GM12878 (cell line): Measurements from ENCODE around the gene GTPBP3. TPM values are rescaled to one million over a fixed set of nuclear protein-coding genes. Genes with fewer than 3 reads are reported as not detected.

Source experiments
- ATAC-seq: fragments of 200-7000 bp; cut with Tn5 transposase; 3 replicates; pipeline ENCODE4 v1.9.1; 2020; ENCODE audit warnings: mild to moderate bottlenecking, moderate library complexity
- BruUV-seq: library from RNA; stranded (reverse); fragments of 400-500 nt; replicated peaks from 2 replicates; lab custom pipeline; 2021; lab: Mats Ljungman, UMichigan
- CTCF ChIA-PET: fragments of 300-600 bp; sonication (Branson Sonifier 250); formaldehyde crosslinking; extraction: SDS; loops from one replicate; lab custom pipeline; 2021; ENCODE audit warnings: inconsistent platforms; lab: Yijun Ruan, JAX
- POLR2A ChIA-PET: fragments of 350-600 bp; formaldehyde crosslinking; extraction: SDS; loops from one replicate; lab custom pipeline; 2021; ENCODE audit warnings: inconsistent platforms; lab: Charles Lee
- RAD21 ChIA-PET: fragments of 300-600 bp; sonication (Branson Sonifier 250); formaldehyde crosslinking; loops from one replicate; lab custom pipeline; 2023; ENCODE audit warnings: antibody characterized with exemption; ENCODE audit not compliant: unreplicated experiment; lab: Charles Lee
- SMC1A ChIA-PET: fragments of 300-600 bp; sonication (Branson Sonifier 250); formaldehyde crosslinking; loops from one replicate; lab custom pipeline; 2023; ENCODE audit not compliant: unreplicated experiment, uncharacterized antibody; lab: Charles Lee
- DNase-seq: peaks from one replicate; pipeline ENCODE4 v3.0.0-alpha.2; 2011; ENCODE audit warnings: low read depth, low spot score
- FAIRE-seq: peaks from 3 replicates; lab custom pipeline; 2011; peaks lifted over from hg19 to GRCh38; lab: Jason Lieb, UNC
- H2AFZ ChIP-seq: 2 replicates; pipeline ENCODE4 v1.6.0; 2011; ENCODE audit warnings: low read depth, low read length, control low read depth; ENCODE audit not compliant: control insufficient read depth
- H3K27ac ChIP-seq: 2 replicates; pipeline ENCODE4 v1.5.1; 2011; ENCODE audit warnings: control low read depth; ENCODE audit not compliant: control insufficient read depth, insufficient read depth
- H3K27me3 ChIP-seq, 2 experiments: replicated peaks in 1 of 2; 2 replicates each; pipeline versions ENCODE4 v1.6.0 to v1.6.1; 2011; ENCODE audit warnings: low read length in 1 of 2; ENCODE audit not compliant: control insufficient read depth in 2 of 2, insufficient read depth in 2 of 2
- H3K36me3 ChIP-seq, 2 experiments: 2 replicates each; pipeline ENCODE4 v1.5.1; 2011; ENCODE audit warnings: low read length in 1 of 2; ENCODE audit not compliant: control insufficient read depth in 2 of 2, insufficient read depth in 2 of 2
- H3K4me1 ChIP-seq: 2 replicates; pipeline ENCODE4 v1.6.1; 2011; ENCODE audit warnings: mild to moderate bottlenecking, low read length, moderate library complexity, mixed read lengths; ENCODE audit not compliant: control insufficient read depth, insufficient read depth
- H3K4me2 ChIP-seq: 2 replicates; pipeline ENCODE4 v1.6.0; 2011; ENCODE audit warnings: control low read depth; ENCODE audit not compliant: control insufficient read depth, insufficient read depth
- H3K4me3 ChIP-seq: fragments of 200-600 bp; sonication (generic); 2 replicates; pipeline ENCODE4 v1.5.1; 2016
- H3K79me2 ChIP-seq: 2 replicates; pipeline ENCODE4 v1.6.0; 2011; ENCODE audit warnings: low read length; ENCODE audit not compliant: control insufficient read depth, insufficient read depth
- H3K9ac ChIP-seq: 2 replicates; pipeline ENCODE4 v1.8.0; 2011; ENCODE audit warnings: low read length, control low read depth, mixed read lengths; ENCODE audit not compliant: control insufficient read depth, insufficient read depth
- H3K9me3 ChIP-seq: replicated peaks from 3 replicates; pipeline ENCODE4 v1.5.1; 2011; ENCODE audit warnings: mild to moderate bottlenecking, low read length; ENCODE audit not compliant: control insufficient read depth, insufficient read depth
- H4K20me1 ChIP-seq: 2 replicates; pipeline ENCODE4 v1.6.0; 2011; ENCODE audit not compliant: control insufficient read depth, insufficient read depth
- ATF3 ChIP-seq: IDR thresholded peaks from 2 replicates; pipeline ENCODE4 v1.6.1; 2011; ENCODE audit warnings: low read depth, mild to moderate bottlenecking, low read length, moderate library complexity, borderline replicate concordance; ENCODE audit errors: extremely low read depth
- CEBPZ ChIP-seq: fragments of 150-350 bp; IDR thresholded peaks from 2 replicates; pipeline ENCODE4 v1.6.1; 2016; ENCODE audit warnings: low read depth, low read length
- E2F8 ChIP-seq: fragments of 450-650 bp; IDR thresholded peaks from 2 replicates; pipeline ENCODE4 v1.6.1; 2018; ENCODE audit warnings: mild to moderate bottlenecking, low read depth, moderate library complexity; ENCODE audit not compliant: partially characterized antibody
- E4F1 ChIP-seq: fragments of 450-650 bp; IDR thresholded peaks from 2 replicates; pipeline ENCODE4 v1.6.1; 2018; ENCODE audit warnings: borderline replicate concordance, mild to moderate bottlenecking; ENCODE audit not compliant: partially characterized antibody
- EP300 ChIP-seq, 2 experiments: fragments of 150-350 bp in 1 of 2; IDR thresholded peaks; 2 replicates each; pipeline ENCODE4 v1.6.1; 2011 to 2012; ENCODE audit warnings: low read depth in 2 of 2, low read length in 2 of 2, borderline replicate concordance in 1 of 2, improper control_type of control experiment in 1 of 2, inconsistent platforms in 1 of 2; ENCODE audit not compliant: control insufficient read depth in 1 of 2
- HDAC6 ChIP-seq: fragments of 200-600 bp; sonication (generic); IDR thresholded peaks from one replicate; pipeline ENCODE4 v1.8.0; 2017; ENCODE audit warnings: antibody characterized with exemption; ENCODE audit not compliant: unreplicated experiment
- KDM1A ChIP-seq: fragments of 200-600 bp; sonication (generic); IDR thresholded peaks from 2 replicates; pipeline ENCODE4 v1.6.1; 2016; ENCODE audit warnings: borderline replicate concordance
- MAX ChIP-seq: IDR thresholded peaks from 2 replicates; pipeline ENCODE4 v1.6.1; 2012; ENCODE audit warnings: low read depth, low read length, improper control_type of control experiment
- NFYA ChIP-seq: IDR thresholded peaks from 2 replicates; pipeline ENCODE4 v1.6.1; 2011; ENCODE audit warnings: low read depth, mild to moderate bottlenecking, low read length, improper control_type of control experiment, borderline replicate concordance
- POLR2A ChIP-seq: IDR thresholded peaks from 2 replicates; pipeline ENCODE4 v1.6.1; 2011; ENCODE audit warnings: low read depth, mild to moderate bottlenecking, low read length
- RUNX3 ChIP-seq: IDR thresholded peaks from 2 replicates; pipeline ENCODE4 v1.6.1; 2012; ENCODE audit warnings: low read length, inconsistent platforms
- SIX5 ChIP-seq: IDR thresholded peaks from 2 replicates; pipeline ENCODE4 v1.6.1; 2011; ENCODE audit warnings: mild to moderate bottlenecking, low read depth, low read length, moderate library complexity; ENCODE audit not compliant: severe bottlenecking
- WGBS: methylation state at CpG from one replicate; pipeline ENCODE4 v1.1.6; 2016; ENCODE audit warnings: low lambda C conversion rate; ENCODE audit not compliant: insufficient replicate concordance, insufficient coverage; ENCODE audit errors: missing lambda C conversion rate; 5-methylcytosine and 5-hydroxymethylcytosine counted together
- in situ Hi-C: fragments of 300-500 bp; cut with MboI; formaldehyde crosslinking; loops from 9 replicates; pipeline ENCODE4 v1.14.3; 2018; ENCODE audit warnings: mixed read lengths
- intact Hi-C: fragments of 100-400 bp; cut with micrococcal nuclease; formaldehyde crosslinking; loops from one replicate; pipeline ENCODE4 v1.14.2; 2022; ENCODE audit not compliant: unreplicated experiment
- polyA plus RNA-seq, 11 experiments: library from polyadenylated mRNA; depleted of rRNA in 4 of 11; unstranded in 6 of 11; stranded (reverse) in 5 of 11; fragments of >200 nt; fragmentation: Nextera tagmentation in 4 of 11; fragmentation: Illumina TruSeq in 1 of 11; extraction: Ambion mirVana in 4 of 11; extraction: Trizol in 1 of 11; gene quantifications; 1 replicate in 1 of 11; 2 replicates in 10 of 11; pipeline versions ENCODE4 v1.2.1 to v1.2.3, GENCODE V29; 2011 to 2016; ENCODE audit warnings: inconsistent platforms in 2 of 11, missing spikeins in 2 of 11, low read depth in 1 of 11
- total RNA-seq, 4 experiments: library from RNA; depleted of rRNA in 3 of 4; stranded (reverse); fragments of >200 nt in 3 of 4; fragmentation: Illumina TruSeq in 1 of 4; extraction: Trizol in 1 of 4; gene quantifications; 2 replicates each; pipeline versions ENCODE4 v1.2.1 to v1.2.3, GENCODE V29; 2013 to 2021

GTPBP3 gene
- total and polyA plus RNA-seq, 10 of the 15 experiments (the other 5 are each of a cell fraction or from before 2014, with no cell fraction given) = 2.9 to 46.8 (median 15.4) TPM

GRCh38 chr19:17357724-17358123 lies 20.4 kb downstream of the GTPBP3 start (continued):
- TF ChIP-seq EP300 (IDR thresholded peaks at IDR 0.05; ENCODE audit: borderline replicate concordance in 1 of 2, control insufficient read depth in 1 of 2, low read depth in 2 of 2, low read length in 2 of 2) (no peak), E4F1 (no peak), MAX (no peak), E2F8 (no peak), RUNX3 (no peak)

GRCh38 chr19:17358395-17358794 lies 21.0 kb downstream of the GTPBP3 start:
- RAD21 ChIA-PET = no interaction called here
- no peaks in the 10 kb centered on the region for H3K79me2 ChIP-seq
- H3K9ac ChIP-seq = no peak overlapping the region
- DNase-seq (no peak), ATAC-seq (no peak), FAIRE-seq (no peak)
- no peaks in the 10 kb centered on the region for H3K36me3 ChIP-seq
- no peak overlapping the region for H2AFZ ChIP-seq
- no peak overlapping the region for H3K4me3 ChIP-seq
- H3K9me3 ChIP-seq = no peaks in the 10 kb centered on the region
- no peak overlapping the region for H3K4me2 ChIP-seq
- intact Hi-C loops = no loop called here
- in situ Hi-C loops = no loop called here
- H3K27me3 ChIP-seq = no peaks in the 10 kb centered on the region
- 32% methylated on average over 7 of the region's 7 CpGs for WGBS
- BruUV-seq = no TSS peak
- no peaks in the 10 kb centered on the region for H4K20me1 ChIP-seq
- POLR2A ChIA-PET = interaction anchor here (0.7 kb wide), 1 partner anchor 72 kb away, joined by 3 read pairs; no protein-coding TSS in a partner anchor
- TF ChIP-seq POLR2A = no peak
- no peak for TF ChIP-seq NFYA
- TF ChIP-seq HDAC6 = no peak
- no peak for TF ChIP-seq SIX5
- TF ChIP-seq CEBPZ = no peak
- no peak for TF ChIP-seq KDM1A
- TF ChIP-seq ATF3 = no peak
- no peak overlapping the region for H3K27ac ChIP-seq
- SMC1A ChIA-PET = interaction anchor here (0.5 kb wide), 1 partner anchor 59 kb away, joined by 3 read pairs; no protein-coding TSS in a partner anchor
- CTCF ChIA-PET = interaction anchor here (1.0 to 3.0 kb wide), 3 partner anchors 9 to 36 kb away, joined by 3 to 11 read pairs (median 7); partner anchors contain the start of gene CCDC194
- no peaks in the 10 kb centered on the region for H3K4me1 ChIP-seq
